Ascending aorta (tissue), 2 donors: ENCODE data around the gene CHCHD6. TPM values are rescaled to one million over a fixed set of nuclear protein-coding genes. Genes with fewer than 3 reads are reported as not detected.

Source experiments
- DNase-seq, 2 donors: peaks; one replicate each; pipeline ENCODE4 v3.0.0-alpha.2; 2019; ENCODE audit warnings: low spot score in 2 of 2
- H3K27ac ChIP-seq, 2 donors: fragments of 200-600 bp; sonication (generic); one replicate each; pipeline ENCODE4 v1.5.1; 2016 to 2017; ENCODE audit warnings: mild to moderate bottlenecking in 1 of 2
- H3K27me3 ChIP-seq: fragments of 200-600 bp; sonication (generic); one replicate; pipeline ENCODE4 v1.5.1; 2017
- H3K36me3 ChIP-seq, 2 donors: fragments of 200-600 bp; sonication (generic); one replicate each; pipeline ENCODE4 v1.5.1; 2016
- H3K4me1 ChIP-seq, 2 donors: fragments of 200-600 bp; sonication (generic); one replicate each; pipeline ENCODE4 v1.5.1; 2016 to 2017; ENCODE audit warnings: mild to moderate bottlenecking in 1 of 2
- H3K4me3 ChIP-seq, 2 donors: fragments of 200-600 bp; sonication (generic); one replicate each; pipeline ENCODE4 v1.5.1; 2016 to 2017; ENCODE audit warnings: mild to moderate bottlenecking in 1 of 2
- H3K9me3 ChIP-seq, 2 donors: fragments of 200-600 bp; sonication (generic); one replicate each; pipeline ENCODE4 v1.5.1; 2016
- intact Hi-C: fragments of 100-400 bp; cut with DNase I; formaldehyde crosslinking; loops from one replicate; pipeline ENCODE4 v1.15.1; 2023
- total RNA-seq: library from RNA; depleted of rRNA; stranded (reverse); fragments of >200 nt; gene quantifications from one replicate; pipeline ENCODE4 v1.1.0, GENCODE V29; 2016
- TF ChIP-seq, protein P1 (sequence below), 3 experiments: fragments of 200-600 bp in 2 of 3; fragments of 450-650 bp in 1 of 3; sonication (generic) in 2 of 3; IDR thresholded peaks; one replicate each; pipeline ENCODE4 v1.5.1; 2016 to 2019; ENCODE audit warnings: antibody characterized with exemption in 3 of 3, mild to moderate bottlenecking in 1 of 3, moderate library complexity in 1 of 3

Gene CHCHD6
- total RNA-seq, 1 donor from 2014 or later = 1.2 TPM

DNA sequence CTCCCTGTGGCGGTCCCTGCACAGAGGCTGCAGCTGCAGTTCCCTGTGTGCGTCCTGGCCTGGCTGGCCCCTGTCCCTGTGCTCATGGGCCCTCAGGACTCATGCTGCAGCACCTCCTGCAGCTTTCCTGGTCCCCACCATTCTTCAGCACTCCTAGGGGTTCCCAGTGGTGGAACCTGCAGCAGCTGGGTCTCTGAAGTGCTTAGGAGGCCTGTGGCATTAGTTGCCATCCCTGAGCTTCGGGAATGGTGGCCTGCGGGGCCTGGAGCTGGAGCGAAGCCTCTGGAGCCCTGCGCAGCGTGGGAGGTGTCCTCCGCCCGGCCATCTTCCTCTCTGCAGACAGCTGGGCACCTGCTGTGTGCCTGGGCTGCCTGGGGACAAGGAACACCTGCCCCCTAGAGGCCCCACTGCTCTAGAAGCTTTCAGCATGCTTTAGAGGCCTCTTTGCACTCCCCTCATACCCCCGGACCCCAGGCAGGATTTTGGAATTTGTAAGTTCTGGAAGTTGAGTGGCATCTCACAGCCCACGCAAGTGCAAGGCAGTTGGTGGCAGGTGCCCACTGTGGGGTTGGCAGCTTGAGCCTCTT, 292.0 kb downstream of the CHCHD6 start:
- no peak overlapping the region for H3K4me3 ChIP-seq
- no peaks in the 10 kb centered on the region for H3K27me3 ChIP-seq
- H3K4me1 ChIP-seq = peaks cover 51 to 89% of the 10 kb centered on the region in 2 donors
- peaks cover 4 to 9% of the 10 kb centered on the region in 2 donors for H3K36me3 ChIP-seq
- intact Hi-C loops = loop anchor here (5.0 kb wide), 1 partner anchor 596 kb away; the partner anchor contains the start of gene TPRA1
- DNase-seq = no peak
- no peaks in the 10 kb centered on the region for H3K9me3 ChIP-seq
- TF ChIP-seq, protein P1, sequence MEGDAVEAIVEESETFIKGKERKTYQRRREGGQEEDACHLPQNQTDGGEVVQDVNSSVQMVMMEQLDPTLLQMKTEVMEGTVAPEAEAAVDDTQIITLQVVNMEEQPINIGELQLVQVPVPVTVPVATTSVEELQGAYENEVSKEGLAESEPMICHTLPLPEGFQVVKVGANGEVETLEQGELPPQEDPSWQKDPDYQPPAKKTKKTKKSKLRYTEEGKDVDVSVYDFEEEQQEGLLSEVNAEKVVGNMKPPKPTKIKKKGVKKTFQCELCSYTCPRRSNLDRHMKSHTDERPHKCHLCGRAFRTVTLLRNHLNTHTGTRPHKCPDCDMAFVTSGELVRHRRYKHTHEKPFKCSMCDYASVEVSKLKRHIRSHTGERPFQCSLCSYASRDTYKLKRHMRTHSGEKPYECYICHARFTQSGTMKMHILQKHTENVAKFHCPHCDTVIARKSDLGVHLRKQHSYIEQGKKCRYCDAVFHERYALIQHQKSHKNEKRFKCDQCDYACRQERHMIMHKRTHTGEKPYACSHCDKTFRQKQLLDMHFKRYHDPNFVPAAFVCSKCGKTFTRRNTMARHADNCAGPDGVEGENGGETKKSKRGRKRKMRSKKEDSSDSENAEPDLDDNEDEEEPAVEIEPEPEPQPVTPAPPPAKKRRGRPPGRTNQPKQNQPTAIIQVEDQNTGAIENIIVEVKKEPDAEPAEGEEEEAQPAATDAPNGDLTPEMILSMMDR (IDR thresholded peaks at IDR 0.05) = no peak
- peak overlapping the region; percentile 86 to 91 for H3K27ac ChIP-seq

DNA sequence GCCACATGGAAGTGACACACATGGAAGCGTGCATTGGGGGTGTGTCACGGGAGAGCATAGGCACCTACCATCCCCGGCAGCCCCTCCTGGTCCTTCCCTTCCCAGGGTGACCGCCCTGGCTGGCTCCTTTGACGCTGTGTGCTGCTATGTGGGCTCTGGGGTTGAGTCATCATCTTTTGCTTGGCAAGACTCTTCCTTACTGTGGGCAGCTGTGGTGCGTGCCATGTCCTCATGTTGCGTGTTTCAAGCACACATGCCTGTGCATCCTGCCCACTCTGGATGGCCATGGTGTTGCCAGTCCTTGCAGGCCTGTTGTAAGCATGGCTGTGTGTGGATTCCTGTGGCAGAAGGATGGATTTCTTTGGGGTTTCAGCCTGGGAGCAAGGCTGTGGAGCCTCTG, 292.9 kb downstream of the CHCHD6 start:
- peaks cover 0 to under 1% of the 10 kb centered on the region in 2 donors for H3K36me3 ChIP-seq
- TF ChIP-seq, protein P1 (IDR thresholded peaks at IDR 0.05) = no peak
- H3K4me1 ChIP-seq = peaks cover 57 to 94% of the 10 kb centered on the region in 2 donors
- intact Hi-C loops = loop anchor here (5.0 kb wide), 1 partner anchor 595 kb away; the partner anchor contains the start of gene TPRA1
- H3K9me3 ChIP-seq = no peaks in the 10 kb centered on the region
- H3K27me3 ChIP-seq = no peaks in the 10 kb centered on the region
- no peak overlapping the region for H3K4me3 ChIP-seq
- DNase-seq = peak in 1 of 2 donors; percentile 84
- H3K27ac ChIP-seq = peak overlapping the region; percentile 85 to 95

DNA sequence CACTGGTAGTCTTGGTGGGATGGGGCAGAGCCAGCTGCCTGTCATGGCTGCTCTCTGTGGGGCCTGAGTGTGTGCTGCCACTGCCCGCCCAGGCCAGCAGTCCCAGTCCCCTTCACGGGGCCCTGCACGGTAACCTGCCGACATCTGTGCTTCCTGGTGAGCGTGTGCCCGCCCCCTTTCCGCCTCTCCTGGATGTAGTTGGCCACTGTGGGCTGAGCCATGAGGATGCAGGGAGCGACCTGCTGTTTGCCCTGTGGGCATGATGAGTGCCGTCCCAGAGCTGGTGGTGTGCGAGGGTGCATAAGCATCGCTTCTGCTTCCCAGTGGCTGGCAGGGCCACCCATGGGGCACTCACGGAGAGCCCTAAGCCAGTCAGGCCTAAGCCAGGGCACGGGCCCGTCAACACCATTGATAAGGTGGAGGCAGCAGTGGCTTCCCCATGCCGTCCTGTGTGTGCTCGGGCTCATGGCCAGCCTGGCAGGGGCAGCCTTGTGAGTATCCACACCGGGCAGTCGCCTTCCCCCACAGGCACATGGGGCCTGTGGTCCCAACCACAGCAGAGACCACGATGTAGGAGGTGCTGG, 293.5 kb downstream of the CHCHD6 start:
- TF ChIP-seq, protein P1 (IDR thresholded peaks at IDR 0.05) = no peak
- intact Hi-C loops = loop anchor here (5.0 kb wide), 1 partner anchor 595 kb away; the partner anchor contains the start of gene TPRA1
- no peaks in the 10 kb centered on the region for H3K27me3 ChIP-seq
- no peak overlapping the region for H3K4me3 ChIP-seq
- DNase-seq = no peak
- H3K27ac ChIP-seq = peak overlapping the region; percentile 85 to 95
- H3K4me1 ChIP-seq = peaks cover 55 to 98% of the 10 kb centered on the region in 2 donors
- no peaks in the 10 kb centered on the region for H3K36me3 ChIP-seq
- no peaks in the 10 kb centered on the region for H3K9me3 ChIP-seq

DNA sequence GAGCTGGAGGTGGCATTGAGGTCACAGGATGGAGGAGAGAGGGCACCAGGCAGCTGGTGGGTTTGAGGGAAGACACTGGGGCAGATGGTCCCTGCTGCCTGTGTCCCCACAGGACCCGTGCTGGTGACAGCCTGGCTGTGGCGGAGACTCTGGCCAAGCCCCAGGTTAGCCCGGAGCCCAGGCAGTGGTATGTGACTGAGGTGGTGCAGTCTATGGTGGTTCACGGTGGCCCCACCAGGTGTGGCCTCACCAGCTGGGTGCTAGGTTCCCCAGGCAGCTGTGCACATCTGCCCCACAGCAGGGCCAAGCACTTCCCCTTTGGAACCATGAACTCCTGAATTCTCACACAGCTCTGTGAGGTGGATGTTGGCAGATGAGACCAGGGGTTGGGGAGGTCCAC, 294.3 kb downstream of the CHCHD6 start:
- DNase-seq = no peak
- TF ChIP-seq, protein P1 (IDR thresholded peaks at IDR 0.05) = no peak
- no peaks in the 10 kb centered on the region for H3K36me3 ChIP-seq
- H3K4me3 ChIP-seq = no peak overlapping the region
- no peaks in the 10 kb centered on the region for H3K27me3 ChIP-seq
- intact Hi-C loops = loop anchor here (5.0 kb wide), 1 partner anchor 594 kb away; the partner anchor contains the start of gene TPRA1
- H3K4me1 ChIP-seq = peaks cover 49 to 98% of the 10 kb centered on the region in 2 donors
- no peaks in the 10 kb centered on the region for H3K9me3 ChIP-seq
- peak overlapping the region; percentile 85 to 95 for H3K27ac ChIP-seq

DNA sequence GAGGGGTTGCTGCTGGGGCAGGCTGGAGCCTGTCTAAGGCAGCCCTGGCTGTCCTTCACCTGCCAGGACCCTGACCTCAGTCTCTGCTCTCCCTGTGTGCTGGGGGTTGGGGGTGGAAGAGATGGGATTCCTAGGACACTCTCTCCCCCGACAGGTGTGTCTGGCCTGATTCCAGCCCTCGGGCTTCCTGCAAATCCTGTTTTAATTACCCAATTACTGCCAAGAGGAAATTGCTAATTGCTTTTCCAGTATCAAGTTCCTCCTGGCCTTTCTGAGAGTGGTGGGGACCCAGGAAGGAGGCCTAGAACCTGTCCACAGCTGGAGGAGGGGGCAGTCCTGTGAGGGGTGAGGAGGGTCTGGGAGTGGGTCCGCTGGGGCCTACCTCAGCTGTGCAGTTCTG, 294.7 kb downstream of the CHCHD6 start:
- Histone ChIP-seq H3K4me1 (peaks cover 45 to 98% of the 10 kb centered on the region in 2 donors), H3K27me3 (no peaks in the 10 kb centered on the region), H3K4me3 (no peak overlapping the region), H3K36me3 (no peaks in the 10 kb centered on the region), H3K27ac (peak overlapping the region; percentile 85 to 95), H3K9me3 (no peaks in the 10 kb centered on the region)
- intact Hi-C loops = loop anchor here (5.0 kb wide), 1 partner anchor 594 kb away; the partner anchor contains the start of gene TPRA1
- DNase-seq = no peak
- TF ChIP-seq, protein P1 (IDR thresholded peaks at IDR 0.05) = no peak
